ENCODE results near the gene LLGL2.
A peak's percentile ranks its signal among the peaks of the same experiment; 100 is the strongest.

The LLGL2 gene

GRCh38 chr17:75504347-75505151, 20.9 kb upstream of the LLGL2 start:
- DNase-seq (ENCODE audit: low spot score) = peak; percentile 87
- in situ Hi-C loops (cut with MboI; ENCODE audit: low pct_unique_long_range_greater_than_20kb, low sequenced_read_pairs, unreplicated experiment) = no loop called here
- TF ChIP-seq CTCF (IDR thresholded peaks at IDR 0.05; ENCODE audit: extremely low read depth, insufficient read depth, missing control alignments) = peak; percentile 89

GRCh38 chr17:75505152-75505409, 20.4 kb upstream of the LLGL2 start:
- DNase-seq (ENCODE audit: low spot score) = no peak
- in situ Hi-C loops (cut with MboI; ENCODE audit: low pct_unique_long_range_greater_than_20kb, low sequenced_read_pairs, unreplicated experiment) = no loop called here
- TF ChIP-seq CTCF (IDR thresholded peaks at IDR 0.05; ENCODE audit: extremely low read depth, insufficient read depth, missing control alignments) = no peak

- no peak for DNase-seq (ENCODE audit: low spot score)
- in situ Hi-C loops (cut with MboI; ENCODE audit: low pct_unique_long_range_greater_than_20kb, low sequenced_read_pairs, unreplicated experiment) = no loop called here
- no peak for TF ChIP-seq CTCF (IDR thresholded peaks at IDR 0.05; ENCODE audit: extremely low read depth, insufficient read depth, missing control alignments)
Observed at GRCh38 chr17:75505640-75506039, 19.9 kb upstream of the LLGL2 start.

GRCh38 chr17:75506134-75506533, 19.4 kb upstream of the LLGL2 start:
- in situ Hi-C loops (cut with MboI; ENCODE audit: low pct_unique_long_range_greater_than_20kb, low sequenced_read_pairs, unreplicated experiment) = no loop called here
- no peak for TF ChIP-seq CTCF (IDR thresholded peaks at IDR 0.05; ENCODE audit: extremely low read depth, insufficient read depth, missing control alignments)
- no peak for DNase-seq (ENCODE audit: low spot score)

GRCh38 chr17:75506888-75507287, 18.6 kb upstream of the LLGL2 start:
- no peak for TF ChIP-seq CTCF (IDR thresholded peaks at IDR 0.05; ENCODE audit: extremely low read depth, insufficient read depth, missing control alignments)
- in situ Hi-C loops (cut with MboI; ENCODE audit: low pct_unique_long_range_greater_than_20kb, low sequenced_read_pairs, unreplicated experiment) = no loop called here
- DNase-seq (ENCODE audit: low spot score) = no peak

GRCh38 chr17:75507733-75508719, 17.5 kb upstream of the LLGL2 start:
- TF ChIP-seq CTCF (IDR thresholded peaks at IDR 0.05; ENCODE audit: extremely low read depth, insufficient read depth, missing control alignments) = no peak
- DNase-seq (ENCODE audit: low spot score) = no peak
- in situ Hi-C loops (cut with MboI; ENCODE audit: low pct_unique_long_range_greater_than_20kb, low sequenced_read_pairs, unreplicated experiment) = no loop called here
